Motor neuron (in vitro differentiated cells): Measurements from ENCODE around the gene BCL3. TPM values are rescaled to one million over a fixed set of nuclear protein-coding genes. Genes with fewer than 3 reads are reported as not detected.
"Not testable (repeated sequence)": the region's sequence is repeated elsewhere in the genome, so short reads cannot be mapped to it uniquely, and the experiment has no call there.

ENCODE experiments used
- ATAC-seq, 8 experiments: fragments of 200-7000 bp; cut with Tn5 transposase; replicated peaks in 6 of 8; 2 replicates each; pipeline ENCODE4 v1.8.0; 2021; ENCODE audit warnings: mild to moderate bottlenecking in 8 of 8, moderate library complexity in 8 of 8
- H3K27ac ChIP-seq, 2 donors: fragments of 250-450 bp; sonication (Bioruptor Pico); 2 replicates each; pipeline ENCODE4 v1.9.0; 2021; ENCODE audit warnings: antibody characterized with exemption in 2 of 2, mild to moderate bottlenecking in 2 of 2, moderate library complexity in 1 of 2
- H3K4me1 ChIP-seq, 2 donors: fragments of 250-450 bp; sonication (Bioruptor Pico); replicated peaks in 1 of 2; 2 replicates each; pipeline ENCODE4 v1.6.1; 2021; ENCODE audit warnings: antibody characterized with exemption in 2 of 2, mild to moderate bottlenecking in 2 of 2, moderate library complexity in 1 of 2
- H3K4me3 ChIP-seq, 5 donors: fragments of 250-450 bp; sonication (Bioruptor Pico); 2 replicates each; pipeline ENCODE4 v1.9.0; 2021; ENCODE audit warnings: antibody characterized with exemption in 5 of 5, mild to moderate bottlenecking in 5 of 5, moderate library complexity in 4 of 5
- WGBS, 10 experiments: fragments of 450-650 bp; shearing (Covaris generic); methylation state at CpG; one replicate each; pipeline ENCODE4 v1.0.0; 2022; 5-methylcytosine and 5-hydroxymethylcytosine counted together
- in situ Hi-C, 9 experiments: fragments of 400-800 bp; cut with MboI; loops; one replicate each; pipeline ENCODE4 v1.15.0; 2021; ENCODE audit warnings: low sequenced_read_pairs in 9 of 9, low pct_unique_long_range_greater_than_20kb in 2 of 9; ENCODE audit not compliant: unreplicated experiment in 9 of 9
- total RNA-seq, 8 experiments: library from RNA; unstranded; fragments of 300-600 nt; gene quantifications; 2 replicates each; pipeline versions ENCODE4 v1.2.3 to v1.2.4, GENCODE V29; 2022

The BCL3 gene
- total RNA-seq, 8 experiments from 2014 or later: 1.2 to 26.8 (median 3.6) TPM

- H3K4me3 ChIP-seq: no peak within 1 kb of the TSS
- 17% methylated on average over 2 of the region's 47 CpGs; no CpG with 5 or more reads in 9 of the 10 experiments for WGBS, 10 experiments
- ATAC-seq: peak in 6 of 8 experiments; percentile 65 to 91 (median 82)
- no peaks in the 10 kb centered on the region for H3K4me1 ChIP-seq
- H3K27ac ChIP-seq: no peak within 1 kb of the TSS
- in situ Hi-C loops: loop anchor here in 1 of 9 experiments (25.0 kb wide), 1 partner anchor 216 kb away; no protein-coding TSS in a partner anchor
These were observed 29.3 kb downstream of the BCL3 start, which contains the start of gene CBLC for GRCh38 chr19:44777715-44778347. TSS of gene CBLC (plus strand) at chr19:44777890. CDS start at chr19:44777932, 42 bp downstream.

GRCh38 chr19:44779150-44779549 is 30.6 kb downstream of the BCL3 start:
- no peak for ATAC-seq
- 89% methylated on average over 2 of the region's 2 CpGs; no CpG with 5 or more reads in 9 of the 10 experiments for WGBS, 10 experiments
- H3K4me1 ChIP-seq: no peaks in the 10 kb centered on the region
- no peak overlapping the region for H3K27ac ChIP-seq
- no peak overlapping the region for H3K4me3 ChIP-seq
- in situ Hi-C loops: loop anchor here in 1 of 9 experiments (25.0 kb wide), 1 partner anchor 217 kb away; no protein-coding TSS in a partner anchor

- not testable (repeated sequence) for H3K4me1 ChIP-seq, H3K4me3 ChIP-seq, H3K27ac ChIP-seq, ATAC-seq
- no CpG with 5 or more reads among the region's 2 CpGs for WGBS, 10 experiments
- in situ Hi-C loops: loop anchor here in 1 of 9 experiments (10.0 to 25.0 kb wide), 2 partner anchors 53 to 219 kb away; no protein-coding TSS in a partner anchor
These were observed 33.2 kb downstream of the BCL3 start for GRCh38 chr19:44781694-44782093.

- no peak for ATAC-seq
- in situ Hi-C loops: loop anchor here in 1 of 9 experiments (10.0 to 25.0 kb wide), 2 partner anchors 52 to 220 kb away; no protein-coding TSS in a partner anchor
- Histone ChIP-seq H3K4me3 (no peak overlapping the region), H3K27ac (no peak overlapping the region), H3K4me1 (no peaks in the 10 kb centered on the region)
- WGBS, 10 experiments: 63 to 100% (median 80%) methylated on average over 1 to 4 of the region's 5 CpGs; no CpG with 5 or more reads in 3 of the 10 experiments
These were observed 34.2 kb downstream of the BCL3 start for GRCh38 chr19:44782729-44783128.

GRCh38 chr19:44783545-44783944 is 35.0 kb downstream of the BCL3 start:
- no peak overlapping the region for H3K27ac ChIP-seq
- no peak overlapping the region for H3K4me3 ChIP-seq
- H3K4me1 ChIP-seq: no peaks in the 10 kb centered on the region
- WGBS, 10 experiments: 88 to 100% (median 90%) methylated on average over 1 to 4 of the region's 4 CpGs; no CpG with 5 or more reads in 4 of the 10 experiments
- in situ Hi-C loops: loop anchor here in 1 of 9 experiments (10.0 to 25.0 kb wide), 2 partner anchors 51 to 221 kb away; no protein-coding TSS in a partner anchor
- ATAC-seq: no peak

GRCh38 chr19:44785271-44785670 is 36.8 kb downstream of the BCL3 start:
- in situ Hi-C loops: loop anchor here in 1 of 9 experiments (10.0 to 25.0 kb wide), 2 partner anchors 50 to 223 kb away; no protein-coding TSS in a partner anchor

GRCh38 chr19:44785993-44786392 is 37.5 kb downstream of the BCL3 start:
- in situ Hi-C loops: loop anchor here in 1 of 9 experiments (10.0 to 25.0 kb wide), 2 partner anchors 49 to 224 kb away; no protein-coding TSS in a partner anchor

More at GRCh38 chr19:44785271-44785670, 36.8 kb downstream of the BCL3 start:
- no peaks in the 10 kb centered on the region for H3K4me1 ChIP-seq
- ATAC-seq: no peak
- H3K4me3 ChIP-seq: no peak overlapping the region
- H3K27ac ChIP-seq: no peak overlapping the region
- 30 to 100% (median 72%) methylated on average over 1 to 3 of the region's 3 CpGs; no CpG with 5 or more reads in 4 of the 10 experiments for WGBS, 10 experiments

GRCh38 chr19:44788971-44789370 is 40.5 kb downstream of the BCL3 start:
- Histone ChIP-seq H3K4me3 (no peak overlapping the region), H3K4me1 (no peaks in the 10 kb centered on the region), H3K27ac (no peak overlapping the region)
- ATAC-seq: no peak
- in situ Hi-C loops: loop anchor here in 1 of 9 experiments (10.0 to 25.0 kb wide), 2 partner anchors 46 to 227 kb away; no protein-coding TSS in a partner anchor
- WGBS, 10 experiments: 0 to 100% (median 91%) methylated on average over 1 to 3 of the region's 6 CpGs; no CpG with 5 or more reads in 4 of the 10 experiments

More at GRCh38 chr19:44785993-44786392, 37.5 kb downstream of the BCL3 start:
- H3K27ac ChIP-seq: no peak overlapping the region
- no peaks in the 10 kb centered on the region for H3K4me1 ChIP-seq
- no peak for ATAC-seq
- no peak overlapping the region for H3K4me3 ChIP-seq
- 92 to 100% (median 97%) methylated on average over 3 to 10 of the region's 15 CpGs; no CpG with 5 or more reads in 3 of the 10 experiments for WGBS, 10 experiments

- ATAC-seq: no peak
- in situ Hi-C loops: loop anchor here in 2 of 9 experiments (10.0 to 25.0 kb wide), 3 partner anchors 45 to 228 kb away; partner anchors contain the start of gene NECTIN2 (in 1 of the 2)
These were observed 41.5 kb downstream of the BCL3 start for GRCh38 chr19:44789943-44790483.

GRCh38 chr19:44792281-44792680 is 43.8 kb downstream of the BCL3 start:
- in situ Hi-C loops: loop anchor here in 2 of 9 experiments (10.0 to 25.0 kb wide), 2 partner anchors 53 to 230 kb away; partner anchors contain the start of gene NECTIN2 (in 1 of the 2)
- no peak overlapping the region for H3K27ac ChIP-seq
- no peak for ATAC-seq
- 40 to 80% methylated on average over 1 of the region's 9 CpGs; no CpG with 5 or more reads in 8 of the 10 experiments for WGBS, 10 experiments
- no peak overlapping the region for H3K4me3 ChIP-seq
- no peaks in the 10 kb centered on the region for H3K4me1 ChIP-seq

More at GRCh38 chr19:44789943-44790483, 41.5 kb downstream of the BCL3 start:
- Histone ChIP-seq H3K27ac (no peak overlapping the region), H3K4me3 (no peak overlapping the region), H3K4me1 (no peaks in the 10 kb centered on the region)
- WGBS, 10 experiments: 35 to 100% (median 81%) methylated on average over 2 to 10 of the region's 13 CpGs; no CpG with 5 or more reads in 5 of the 10 experiments

- Histone ChIP-seq H3K4me1 (no peaks in the 10 kb centered on the region), H3K27ac (no peak overlapping the region), H3K4me3 (no peak overlapping the region)
- in situ Hi-C loops: loop anchor here in 2 of 9 experiments (10.0 to 25.0 kb wide), 2 partner anchors 50 to 232 kb away; partner anchors contain the start of gene NECTIN2 (in 1 of the 2)
- no peak for ATAC-seq
- WGBS, 10 experiments: 100% methylated on average over 1 to 2 of the region's 4 CpGs; no CpG with 5 or more reads in 5 of the 10 experiments
These were observed 46.1 kb downstream of the BCL3 start for GRCh38 chr19:44794610-44795009.

- in situ Hi-C loops: loop anchor here in 2 of 9 experiments (10.0 to 25.0 kb wide), 2 partner anchors 49 to 233 kb away; partner anchors contain the start of gene NECTIN2 (in 1 of the 2)
- no peaks in the 10 kb centered on the region for H3K4me1 ChIP-seq
- no peak for ATAC-seq
These were observed 47.0 kb downstream of the BCL3 start for GRCh38 chr19:44795398-44795987.

More at GRCh38 chr19:44795398-44795987, 47.0 kb downstream of the BCL3 start:
- H3K4me3 ChIP-seq: no peak overlapping the region
- 77 to 100% (median 92%) methylated on average over 4 to 13 of the region's 13 CpGs; no CpG with 5 or more reads in 1 of the 10 experiments for WGBS, 10 experiments
- no peak overlapping the region for H3K27ac ChIP-seq
